ENCODE data around the gene FGF3. TPM values are rescaled to one million over a fixed set of nuclear protein-coding genes. Genes with fewer than 3 reads are reported as not detected.
A peak's percentile ranks its signal among the peaks of the same experiment; 100 is the strongest.

FGF3 gene
- polyA plus RNA-seq, 1 of the 3 experiments (the other 2 are of a cell fraction): not detected

- TF ChIP-seq REST (IDR thresholded peaks at IDR 0.05; ENCODE audit: low read depth, low read length) (no peak), FOSL2 (IDR thresholded peaks at IDR 0.05; ENCODE audit: borderline replicate concordance, low read depth) (no peak), TEAD4 (IDR thresholded peaks at IDR 0.05; ENCODE audit: borderline replicate concordance, insufficient read depth) (no peak), EZH2phosphoT487 (IDR thresholded peaks at IDR 0.05; ENCODE audit: borderline replicate concordance, low read depth) (no peak), TAF1 (IDR thresholded peaks at IDR 0.05; ENCODE audit: borderline replicate concordance, low read depth, low read length) (no peak), GABPA (IDR thresholded peaks at IDR 0.05; ENCODE audit: low read depth) (no peak)
These were observed 23.7 kb upstream of the FGF3 start (continued) for GRCh38 chr11:69842746-69843528.

GRCh38 chr11:69841859-69842698 lies 22.9 kb upstream of the FGF3 start:
- Histone ChIP-seq H3K9me3 (no peaks in the 10 kb centered on the region), H3K4me2 (no peak overlapping the region), H3F3A (replicated peaks; ENCODE audit: insufficient read depth) (no peaks in the 10 kb centered on the region), H2AFZ (ENCODE audit: low read depth) (no peak overlapping the region), H3K27ac (ENCODE audit: low read depth in 2 of 2, low read length in 1 of 2) (no peak overlapping the region), H3K36me3 (replicated peaks in 1 of 2; ENCODE audit: control insufficient read depth in 1 of 2, insufficient read depth in 2 of 2, low read length in 1 of 2) (no peaks in the 10 kb centered on the region), H3K27me3 (ENCODE audit: insufficient read depth) (no peaks in the 10 kb centered on the region), H3K9ac (no peak overlapping the region), H3K4me3 (ENCODE audit: low read depth in 2 of 2, low read length in 1 of 2) (no peak overlapping the region), H3K79me2 (ENCODE audit: insufficient read depth) (no peaks in the 10 kb centered on the region), H4K20me1 (ENCODE audit: insufficient read depth) (no peaks in the 10 kb centered on the region), H3K9me2 (no peaks in the 10 kb centered on the region), H3K4me1 (ENCODE audit: control insufficient read depth in 1 of 2, insufficient read depth in 2 of 2, low read depth in 1 of 2, low read length in 1 of 2) (no peaks in the 10 kb centered on the region; a peak in 1 of 4 replicates)
- POLR2A ChIA-PET: no interaction called here
- no peak for DNase-seq
- CTCF ChIA-PET: interaction anchor here (0.6 to 1.8 kb wide), 14 partner anchors 14 to 357 kb away, joined by 3 to 7 read pairs (median 4); no protein-coding TSS in a partner anchor
- WGBS (ENCODE audit: low lambda C conversion rate): 28% methylated on average over 12 of the region's 13 CpGs
- TF ChIP-seq MEF2A (IDR thresholded peaks at IDR 0.05; ENCODE audit: borderline replicate concordance, low read depth): no peak
- no peak for TF ChIP-seq GABPA (IDR thresholded peaks at IDR 0.05; ENCODE audit: low read depth)
- peak; percentile 55 for TF ChIP-seq CTCF (IDR thresholded peaks at IDR 0.05)
- TF ChIP-seq NFIC (IDR thresholded peaks at IDR 0.05; ENCODE audit: borderline replicate concordance): no peak
- no peak for TF ChIP-seq USF2 (IDR thresholded peaks at IDR 0.05; ENCODE audit: borderline replicate concordance, low read depth, low read length)
- TF ChIP-seq FOXJ3 (CRISPR knock-in tag; IDR thresholded peaks at IDR 0.05): no peak
- peak; percentile 21; the same call in 1 of the 2 replicates for TF ChIP-seq RAD21 (IDR thresholded peaks at IDR 0.05; ENCODE audit: low read length)
- TF ChIP-seq RFX5 (IDR thresholded peaks at IDR 0.05; ENCODE audit: low read length): no peak
- no peak for TF ChIP-seq EZH2phosphoT487 (IDR thresholded peaks at IDR 0.05; ENCODE audit: borderline replicate concordance, low read depth)
- TF ChIP-seq TCF12 (IDR thresholded peaks at IDR 0.05): no peak
- TF ChIP-seq SIN3A (IDR thresholded peaks at IDR 0.05; ENCODE audit: borderline replicate concordance, low read depth, low read length): no peak
- no peak for TF ChIP-seq CHD2 (IDR thresholded peaks at IDR 0.05; ENCODE audit: low read length, partially characterized antibody)
- no peak for TF ChIP-seq JUND (IDR thresholded peaks at IDR 0.05)
- no peak for TF ChIP-seq MXI1 (IDR thresholded peaks at IDR 0.05; ENCODE audit: low read depth, low read length)
- no peak for TF ChIP-seq ELF1 (IDR thresholded peaks at IDR 0.05)
- no peak for TF ChIP-seq PBX3 (IDR thresholded peaks at IDR 0.05)
- TF ChIP-seq USF1 (IDR thresholded peaks at IDR 0.05; ENCODE audit: borderline replicate concordance, low read depth): no peak
